ENCODE measurements around the gene NTM. TPM values are rescaled to one million over a fixed set of nuclear protein-coding genes. Genes with fewer than 3 reads are reported as not detected.
A peak's percentile ranks its signal among the peaks of the same experiment; 100 is the strongest.

The NTM gene
- total and polyA plus RNA-seq, 12 donors, result 0.43 to 3.0 (median 1.3) TPM

GRCh38 chr11:131944736-131945135 lies 574.3 kb downstream of the NTM start:
- WGBS, 2 donors, result 70 to 72% methylated on average over 6 of the region's 6 CpGs
- DNase-seq, result no peak
- TF ChIP-seq, protein P1, sequence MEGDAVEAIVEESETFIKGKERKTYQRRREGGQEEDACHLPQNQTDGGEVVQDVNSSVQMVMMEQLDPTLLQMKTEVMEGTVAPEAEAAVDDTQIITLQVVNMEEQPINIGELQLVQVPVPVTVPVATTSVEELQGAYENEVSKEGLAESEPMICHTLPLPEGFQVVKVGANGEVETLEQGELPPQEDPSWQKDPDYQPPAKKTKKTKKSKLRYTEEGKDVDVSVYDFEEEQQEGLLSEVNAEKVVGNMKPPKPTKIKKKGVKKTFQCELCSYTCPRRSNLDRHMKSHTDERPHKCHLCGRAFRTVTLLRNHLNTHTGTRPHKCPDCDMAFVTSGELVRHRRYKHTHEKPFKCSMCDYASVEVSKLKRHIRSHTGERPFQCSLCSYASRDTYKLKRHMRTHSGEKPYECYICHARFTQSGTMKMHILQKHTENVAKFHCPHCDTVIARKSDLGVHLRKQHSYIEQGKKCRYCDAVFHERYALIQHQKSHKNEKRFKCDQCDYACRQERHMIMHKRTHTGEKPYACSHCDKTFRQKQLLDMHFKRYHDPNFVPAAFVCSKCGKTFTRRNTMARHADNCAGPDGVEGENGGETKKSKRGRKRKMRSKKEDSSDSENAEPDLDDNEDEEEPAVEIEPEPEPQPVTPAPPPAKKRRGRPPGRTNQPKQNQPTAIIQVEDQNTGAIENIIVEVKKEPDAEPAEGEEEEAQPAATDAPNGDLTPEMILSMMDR (IDR thresholded peaks at IDR 0.05), result no peak
- H3K9me3 ChIP-seq, result no peaks in the 10 kb centered on the region
- ATAC-seq, result peak in 2 of 8 donors; percentile 20 to 35
- no peaks in the 10 kb centered on the region for H3K36me3 ChIP-seq
- H3K4me3 ChIP-seq, result no peak overlapping the region
- intact Hi-C loops (cut with DNase I), result no loop called here
- H3K27ac ChIP-seq, result no peak overlapping the region
- H3K27me3 ChIP-seq, result peaks cover 0 to 9% (median 4%) of the 10 kb centered on the region in 7 donors
- no peaks in the 10 kb centered on the region for H3K4me1 ChIP-seq

DNA sequence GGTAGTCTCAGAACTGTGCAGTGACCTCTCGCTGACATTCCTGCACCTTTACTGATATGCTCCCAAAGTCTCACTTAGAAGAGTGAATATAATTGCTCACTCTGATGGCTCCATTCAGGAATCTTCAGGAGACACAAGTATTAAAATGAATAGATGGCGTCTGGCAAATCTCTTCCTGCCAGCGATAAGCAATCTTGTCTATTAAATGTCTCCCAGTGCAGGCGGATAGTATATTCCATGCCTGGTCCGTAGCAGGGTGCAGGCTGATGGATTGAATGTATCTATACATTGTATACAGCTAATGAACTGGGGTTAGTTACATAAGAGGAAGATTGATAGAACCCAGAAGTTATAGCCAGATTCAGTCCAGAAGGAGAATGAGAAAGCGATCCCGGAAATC lies 575.3 kb downstream of the NTM start:
- intact Hi-C loops (cut with DNase I), result no loop called here
- Histone ChIP-seq H3K9me3 (no peaks in the 10 kb centered on the region), H3K27ac (no peak overlapping the region), H3K4me1 (no peaks in the 10 kb centered on the region), H3K27me3 (peaks cover 0 to 5% (median 3%) of the 10 kb centered on the region in 7 donors), H3K4me3 (no peak overlapping the region), H3K36me3 (no peaks in the 10 kb centered on the region)
- ATAC-seq (no peak), DNase-seq (no peak)
- TF ChIP-seq, protein P1 (IDR thresholded peaks at IDR 0.05), result no peak
- whole genome bisulfite sequencing, 2 donors, result 65 to 67% methylated on average over 7 of the region's 7 CpGs

DNA sequence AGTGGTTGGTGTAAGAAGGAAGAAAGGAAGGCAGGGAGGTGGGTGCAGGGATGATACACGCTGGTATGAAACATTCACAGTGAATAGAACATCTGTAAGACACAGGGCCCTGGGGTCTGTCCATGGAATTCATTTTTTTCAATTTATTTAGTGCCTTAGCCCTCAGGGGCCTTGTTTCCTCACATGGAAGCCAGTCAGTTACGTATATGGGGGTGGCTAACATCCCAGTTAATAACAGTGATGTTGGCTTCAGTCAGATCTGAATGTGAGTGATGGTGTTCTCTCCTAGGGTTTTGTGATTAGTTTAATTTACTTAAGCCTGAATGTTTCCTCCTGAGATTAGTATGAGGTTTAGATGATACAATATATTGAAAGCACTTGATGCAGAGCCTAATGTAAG lies 577.1 kb downstream of the NTM start:
- H3K36me3 ChIP-seq, result no peaks in the 10 kb centered on the region
- TF ChIP-seq, protein P1 (IDR thresholded peaks at IDR 0.05), result no peak
- 68 to 79% methylated on average over 2 of the region's 2 CpGs for WGBS, 2 donors
- peaks cover 0 to 4% (median 0%) of the 10 kb centered on the region in 7 donors for H3K27me3 ChIP-seq
- no peak overlapping the region for H3K27ac ChIP-seq
- no peak overlapping the region for H3K4me3 ChIP-seq
- H3K9me3 ChIP-seq, result no peaks in the 10 kb centered on the region
- ATAC-seq (no peak), DNase-seq (no peak)
- intact Hi-C loops (cut with DNase I), result no loop called here
- H3K4me1 ChIP-seq, result no peaks in the 10 kb centered on the region

DNA sequence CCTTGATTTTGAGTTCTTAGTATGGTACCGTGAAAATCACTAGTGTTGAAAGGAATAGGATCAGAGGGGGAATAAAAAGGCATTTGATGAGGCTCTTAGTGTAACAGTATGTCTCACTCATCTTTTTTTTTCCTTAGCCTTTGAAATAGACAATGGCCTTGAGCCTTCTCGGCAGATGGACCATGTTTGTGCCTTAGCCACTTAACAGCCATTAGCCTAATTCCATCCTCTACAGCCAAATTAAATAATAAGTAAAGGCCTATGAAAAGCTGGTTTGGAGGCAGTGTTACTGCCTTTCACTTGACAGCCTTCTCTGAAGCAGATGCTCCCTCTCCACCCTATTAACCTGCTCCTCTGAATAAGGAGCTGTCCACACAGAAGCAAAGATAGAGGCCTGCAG lies 580.7 kb downstream of the NTM start:
- Histone ChIP-seq H3K4me1 (no peaks in the 10 kb centered on the region), H3K4me3 (no peak overlapping the region), H3K27ac (no peak overlapping the region), H3K27me3 (no peaks in the 10 kb centered on the region), H3K9me3 (no peaks in the 10 kb centered on the region), H3K36me3 (no peaks in the 10 kb centered on the region)
- WGBS, 2 donors, result 88 to 90% methylated on average over 2 of the region's 2 CpGs
- intact Hi-C loops (cut with DNase I), result no loop called here
- TF ChIP-seq, protein P1 (IDR thresholded peaks at IDR 0.05), result no peak
- DNase-seq, result no peak
- no peak for ATAC-seq
